Measurements from ENCODE around the gene NCMAP.

The NCMAP gene

DNA sequence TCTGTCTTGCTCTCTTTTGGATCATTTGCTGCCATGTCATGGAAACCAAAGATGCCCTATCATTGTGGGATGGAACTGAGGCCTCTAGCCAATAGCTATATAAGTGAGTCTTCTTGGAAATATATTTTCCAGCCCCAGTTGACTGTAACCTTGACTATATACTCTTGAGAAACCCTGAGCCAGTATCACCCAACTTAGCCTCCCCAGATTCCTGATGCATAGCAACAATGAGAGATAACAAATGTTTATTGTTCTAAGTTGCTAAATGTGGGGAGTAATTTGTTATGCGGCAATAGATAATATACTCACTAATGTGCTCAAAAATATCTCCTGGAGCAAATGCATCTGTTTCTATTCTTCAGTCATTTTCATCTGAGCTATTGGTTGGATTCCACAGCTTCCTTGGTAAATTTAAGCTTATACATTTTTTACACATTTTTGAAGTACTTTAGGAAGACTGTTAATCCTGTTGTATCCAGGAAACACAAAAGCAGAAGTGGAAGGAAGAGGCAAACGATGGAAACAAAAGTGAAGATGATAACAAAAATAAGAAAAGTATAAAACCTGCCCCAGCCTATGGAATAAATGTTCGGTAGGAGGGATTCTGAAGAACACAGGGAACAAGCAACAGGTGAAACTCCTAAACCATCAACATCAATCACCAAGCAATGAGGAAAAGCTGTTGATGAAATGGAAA, 80.9 kb downstream of the NCMAP start:
- no peak for DNase-seq

- DNase-seq = no peak
These were observed 83.2 kb downstream of the NCMAP start for GRCh38 chr1:24639094-24639493.

- no peak for DNase-seq
These were observed 84.0 kb downstream of the NCMAP start for GRCh38 chr1:24639881-24640280.

- no peak for DNase-seq
These were observed 84.4 kb downstream of the NCMAP start for GRCh38 chr1:24640288-24640687.

DNA sequence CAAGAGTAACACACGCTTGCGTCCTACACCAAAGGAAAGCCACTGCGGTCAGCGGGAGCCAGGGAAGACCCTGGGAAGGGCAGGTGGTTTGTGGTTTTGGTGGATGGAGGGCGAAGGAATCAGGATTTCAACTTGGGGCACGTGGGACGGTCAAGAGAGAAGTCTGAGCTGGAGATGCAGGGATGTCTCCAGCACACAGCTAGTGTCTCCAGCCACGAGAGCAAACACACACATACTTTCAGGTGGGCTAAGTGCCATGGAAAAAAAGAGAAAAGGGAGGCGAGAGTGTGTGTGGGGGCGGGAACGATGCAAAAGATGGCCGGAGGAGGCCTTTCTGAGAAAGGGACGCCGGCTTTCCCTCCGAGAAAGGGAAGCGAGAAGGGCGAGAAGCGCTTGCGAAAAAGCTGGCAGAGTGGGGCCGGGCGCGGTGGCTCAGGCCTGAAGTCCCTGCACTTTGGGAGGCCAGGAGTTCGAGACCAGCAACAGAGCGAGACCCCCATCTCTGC, 85.8 kb downstream of the NCMAP start:
- DNase-seq = peak; percentile 80

- DNase-seq = peak; percentile 97
These were observed 86.8 kb downstream of the NCMAP start, which contains the start of gene SRRM1 for GRCh38 chr1:24642481-24643362. TSS of gene SRRM1 (plus strand) at chr1:24643302. CDS start at chr1:24643327, 25 bp downstream.

DNA sequence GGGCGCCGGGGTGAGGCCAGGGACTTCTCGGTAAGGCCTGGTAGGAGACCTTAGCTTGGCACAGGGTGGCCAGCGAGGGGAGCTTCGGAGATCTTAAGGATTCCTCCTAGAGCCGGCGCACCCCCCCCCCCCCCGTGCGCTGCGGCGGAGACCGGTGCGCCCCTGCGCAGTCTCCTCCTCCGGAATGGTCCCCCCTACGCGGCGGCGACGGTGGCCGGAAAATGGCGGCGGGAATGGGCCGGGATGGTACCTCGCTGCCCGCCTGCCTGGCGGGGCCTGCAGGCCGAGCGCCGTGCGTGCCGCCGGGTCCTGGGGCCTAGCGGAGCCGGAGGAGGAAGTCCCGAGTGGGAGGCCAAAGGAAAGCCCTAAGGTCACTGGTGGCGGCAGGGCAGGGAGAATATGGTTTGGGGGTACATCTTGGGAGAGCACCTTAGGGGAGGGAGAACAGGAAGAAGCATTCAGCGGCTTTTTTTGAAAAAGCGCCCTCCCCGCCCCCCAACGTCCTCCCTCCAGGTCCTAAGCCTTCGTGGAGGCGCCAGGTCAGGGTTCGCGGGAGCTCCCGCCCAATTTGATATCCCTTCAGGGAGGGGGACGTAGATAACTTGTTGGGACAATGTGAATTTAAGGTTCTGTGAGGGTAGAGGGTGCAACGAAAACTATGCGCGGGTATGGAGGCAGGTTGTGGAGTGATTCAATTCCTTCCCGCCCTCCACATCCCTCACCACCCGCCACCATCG, 87.6 kb downstream of the NCMAP start:
- DNase-seq = no peak

DNA sequence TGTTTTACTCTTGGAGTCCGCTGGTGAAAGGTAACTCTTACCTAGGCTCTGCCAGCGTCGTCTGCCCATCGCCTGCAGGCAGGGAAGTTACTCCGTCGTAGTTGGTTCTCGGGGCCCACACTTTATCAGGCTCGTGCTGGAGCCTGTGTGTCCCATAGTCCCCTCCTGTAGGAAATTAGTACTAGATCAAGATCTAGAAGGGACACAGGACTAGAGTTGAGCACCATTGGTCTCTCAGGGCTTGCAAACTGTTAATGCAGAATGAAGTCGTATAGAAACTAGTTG, 88.2 kb downstream of the NCMAP start:
- no peak for DNase-seq

DNA sequence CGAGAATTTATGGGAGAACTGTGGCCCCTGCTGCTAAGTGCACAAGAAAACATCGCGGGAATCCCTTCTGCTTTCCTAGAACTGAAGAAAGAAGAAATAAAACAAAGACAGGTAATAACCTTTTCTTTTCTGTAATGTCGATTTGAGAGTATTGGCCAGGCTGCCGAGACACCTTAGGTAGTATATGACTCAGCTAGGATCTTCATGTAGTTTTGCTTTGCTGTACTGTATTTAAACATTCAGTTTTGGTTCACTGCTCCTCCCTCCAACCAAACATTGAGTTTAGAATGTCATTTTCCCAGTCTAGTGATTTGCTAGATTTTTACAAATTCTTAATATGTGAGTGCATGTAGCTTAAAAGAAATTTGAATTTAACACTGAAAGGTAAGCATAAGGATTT, 93.0 kb downstream of the NCMAP start:
- DNase-seq = no peak

GRCh38 chr1:24652382-24652781, 96.5 kb downstream of the NCMAP start:
- DNase-seq = no peak

DNA sequence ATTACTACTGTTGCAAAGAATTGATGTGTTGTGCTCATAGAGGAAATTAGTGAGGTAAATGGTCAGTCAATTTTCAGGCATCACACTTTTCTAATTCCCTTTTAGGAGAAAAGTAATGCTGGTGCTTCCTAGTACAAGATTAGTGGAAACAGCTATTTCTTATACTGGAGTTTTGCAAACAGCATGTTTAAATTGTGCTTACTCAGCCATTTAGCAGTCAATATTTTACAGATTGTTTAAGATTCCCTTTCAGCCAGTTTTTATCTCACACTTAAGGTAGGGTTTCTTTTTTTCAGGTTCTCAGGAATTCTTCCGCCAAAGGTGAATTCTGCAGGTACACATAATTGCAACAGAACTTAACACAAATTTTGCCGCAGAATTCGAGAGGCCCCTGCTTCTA, 98.1 kb downstream of the NCMAP start:
- DNase-seq = no peak

DNA sequence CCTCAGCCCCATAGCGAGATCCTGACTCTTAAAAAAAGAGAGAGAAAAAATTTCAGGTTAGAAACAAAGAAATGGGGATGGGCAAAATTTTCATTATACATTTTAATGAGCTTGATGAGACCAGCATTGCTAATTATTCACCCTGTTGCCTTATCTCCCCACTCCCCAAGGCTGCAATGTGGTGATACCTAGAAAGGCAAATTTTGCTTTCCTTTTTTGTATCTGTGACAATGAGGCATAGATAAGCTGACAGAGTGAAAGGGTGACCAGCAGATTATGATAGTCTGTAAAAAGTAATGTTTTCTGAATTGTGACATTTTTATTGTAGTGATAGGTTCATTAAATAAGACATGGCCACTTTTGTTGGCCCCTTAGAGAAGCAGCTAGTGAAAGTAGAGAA, 100.2 kb downstream of the NCMAP start:
- DNase-seq = no peak

- DNase-seq = no peak
These were observed 101.9 kb downstream of the NCMAP start for GRCh38 chr1:24657781-24658180.

Measured in activated CD8-positive, alpha-beta memory T cell treated with anti-CD3 and anti-CD28 coated beads for 24 hours (primary cell).